NCI-H2171 (cell line): ENCODE results near the gene ABCC4.

ENCODE experiments used
- DNase-seq: peaks from one replicate; lab custom pipeline; 2025; lab: John Stamatoyannopoulos, UW

Gene ABCC4

GRCh38 chr13:95113601-95114000 lies 187.7 kb downstream of the ABCC4 start:
- DNase-seq = no peak

- DNase-seq = no peak
Measured at GRCh38 chr13:95112883-95113282, 188.4 kb downstream of the ABCC4 start.

GRCh38 chr13:95111608-95112007 lies 189.6 kb downstream of the ABCC4 start:
- no peak for DNase-seq

GRCh38 chr13:95106562-95106961 lies 194.7 kb downstream of the ABCC4 start:
- DNase-seq = no peak

GRCh38 chr13:95100525-95101433 lies 200.5 kb downstream of the ABCC4 start:
- no peak for DNase-seq

- DNase-seq = no peak
Measured at GRCh38 chr13:95099541-95099940, 201.7 kb downstream of the ABCC4 start.

GRCh38 chr13:95098916-95099315 lies 202.3 kb downstream of the ABCC4 start:
- no peak for DNase-seq

- no peak for DNase-seq
Measured at GRCh38 chr13:95091755-95092154, 209.5 kb downstream of the ABCC4 start.

GRCh38 chr13:95087746-95088305 lies 213.4 kb downstream of the ABCC4 start:
- no peak for DNase-seq

- DNase-seq = no peak
Measured at GRCh38 chr13:95086761-95087160, 214.5 kb downstream of the ABCC4 start.

- DNase-seq = no peak
Measured at GRCh38 chr13:95083758-95084157, 217.5 kb downstream of the ABCC4 start.

GRCh38 chr13:95083066-95083465 lies 218.2 kb downstream of the ABCC4 start:
- no peak for DNase-seq

- DNase-seq = no peak
Measured at GRCh38 chr13:95075506-95075905, 225.7 kb downstream of the ABCC4 start.

GRCh38 chr13:95074820-95075219 lies 226.4 kb downstream of the ABCC4 start:
- no peak for DNase-seq

- DNase-seq = no peak
Measured at GRCh38 chr13:95073747-95074311, 227.4 kb downstream of the ABCC4 start.

GRCh38 chr13:95067303-95067702 lies 233.9 kb downstream of the ABCC4 start:
- DNase-seq = no peak

- DNase-seq = no peak
Measured at GRCh38 chr13:95060014-95060519, 241.2 kb downstream of the ABCC4 start.

- DNase-seq = no peak
Measured at GRCh38 chr13:95059306-95059705, 241.9 kb downstream of the ABCC4 start.

GRCh38 chr13:95058680-95059079 lies 242.6 kb downstream of the ABCC4 start:
- no peak for DNase-seq

- no peak for DNase-seq
Measured at GRCh38 chr13:95056266-95056665, 245.0 kb downstream of the ABCC4 start.

- no peak for DNase-seq
Measured at GRCh38 chr13:95050800-95051615, 250.2 kb downstream of the ABCC4 start.

- DNase-seq = no peak
Measured at GRCh38 chr13:95049772-95050171, 251.5 kb downstream of the ABCC4 start.
